Muscle layer of duodenum (tissue), 2 donors: ENCODE results near the gene TEP1.

Source experiments
- H3K27ac ChIP-seq: one replicate; pipeline ENCODE4 v1.7.0; 2013; ENCODE audit warnings: mild to moderate bottlenecking, low read length
- H3K27me3 ChIP-seq: one replicate; pipeline ENCODE4 v1.7.0; 2013; ENCODE audit warnings: low read depth, mild to moderate bottlenecking, control low read depth, low read length
- H3K36me3 ChIP-seq, 2 donors: one replicate each; pipeline ENCODE4 v1.7.0; 2013; ENCODE audit warnings: low read length in 2 of 2, control low read depth in 1 of 2, mild to moderate bottlenecking in 1 of 2; ENCODE audit not compliant: insufficient read depth in 2 of 2, control insufficient read depth in 1 of 2
- H3K4me1 ChIP-seq, 2 donors: one replicate each; pipeline ENCODE4 v1.7.0; 2013; ENCODE audit warnings: low read length in 2 of 2, mild to moderate bottlenecking in 2 of 2, control low read depth in 1 of 2, moderate library complexity in 1 of 2; ENCODE audit not compliant: insufficient read depth in 2 of 2, control insufficient read depth in 1 of 2
- H3K4me3 ChIP-seq, 2 donors: one replicate each; pipeline ENCODE4 v1.7.0; 2013; ENCODE audit warnings: low read length in 2 of 2, low read depth in 1 of 2, mild to moderate bottlenecking in 1 of 2
- H3K9me3 ChIP-seq, 2 donors: one replicate each; pipeline ENCODE4 v1.7.0; 2013; ENCODE audit warnings: low read length in 2 of 2, control low read depth in 1 of 2, mild to moderate bottlenecking in 1 of 2; ENCODE audit not compliant: control insufficient read depth in 1 of 2
- donor health status: healthy.

TEP1 gene

GRCh38 chr14:20412411-20412810, 890 bp downstream of the TEP1 start:
- Histone ChIP-seq H3K9me3 (no peaks in the 10 kb centered on the region), H3K4me1 (no peaks in the 10 kb centered on the region), H3K27me3 (no peaks in the 10 kb centered on the region), H3K27ac (peak overlapping the region; percentile 97), H3K36me3 (peaks cover 10% of the 10 kb centered on the region in 2 donors), H3K4me3 (peak overlapping the region; percentile 88 to 89)

GRCh38 chr14:20409226-20409625, 4.1 kb downstream of the TEP1 start:
- Histone ChIP-seq H3K4me1 (no peaks in the 10 kb centered on the region), H3K9me3 (no peaks in the 10 kb centered on the region), H3K27ac (no peak overlapping the region), H3K36me3 (peaks cover 38 to 42% of the 10 kb centered on the region in 2 donors), H3K4me3 (no peak overlapping the region), H3K27me3 (no peaks in the 10 kb centered on the region)

- no peak overlapping the region for H3K27ac ChIP-seq
- H3K27me3 ChIP-seq = no peaks in the 10 kb centered on the region
- H3K4me1 ChIP-seq = no peaks in the 10 kb centered on the region
- no peaks in the 10 kb centered on the region for H3K9me3 ChIP-seq
- peaks cover 71 to 85% of the 10 kb centered on the region in 2 donors for H3K36me3 ChIP-seq
- no peak overlapping the region for H3K4me3 ChIP-seq
These were observed 9.8 kb downstream of the TEP1 start for GRCh38 chr14:20403521-20403920.

DNA sequence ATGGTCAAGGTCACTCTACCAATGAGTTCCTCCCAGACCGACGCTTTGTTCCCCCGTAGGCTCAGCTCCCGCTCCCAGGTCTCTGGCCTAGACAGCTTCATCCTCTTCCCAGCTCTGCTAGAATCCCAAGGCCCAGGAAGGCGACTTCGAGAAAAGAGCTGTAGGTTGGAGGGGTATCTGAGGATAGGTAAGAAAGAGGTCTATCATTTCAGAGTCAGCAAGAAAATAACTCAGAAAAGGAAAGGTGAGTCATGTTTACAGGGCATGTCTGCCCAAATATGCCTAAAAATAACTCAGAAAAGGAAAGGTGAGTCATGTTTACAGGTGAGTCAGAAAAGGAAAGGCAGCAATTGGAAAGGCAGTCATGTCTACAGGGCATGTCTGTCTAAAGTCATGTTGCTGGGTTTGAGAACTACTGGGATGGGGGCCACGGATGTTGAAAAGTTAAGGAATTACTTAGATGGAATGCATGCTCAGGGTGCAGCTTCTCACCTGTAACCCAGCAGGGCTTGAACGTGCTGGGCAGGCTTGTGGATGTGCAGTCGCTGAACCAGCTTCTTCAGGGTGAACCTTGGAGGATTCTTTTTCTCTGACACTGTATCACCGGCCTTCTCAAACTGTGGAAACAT, 12.2 kb downstream of the TEP1 start:
- no peaks in the 10 kb centered on the region for H3K27me3 ChIP-seq
- no peak overlapping the region for H3K4me3 ChIP-seq
- H3K27ac ChIP-seq = no peak overlapping the region
- H3K36me3 ChIP-seq = peaks cover 58 to 76% of the 10 kb centered on the region in 2 donors
- H3K4me1 ChIP-seq = no peaks in the 10 kb centered on the region
- no peaks in the 10 kb centered on the region for H3K9me3 ChIP-seq

DNA sequence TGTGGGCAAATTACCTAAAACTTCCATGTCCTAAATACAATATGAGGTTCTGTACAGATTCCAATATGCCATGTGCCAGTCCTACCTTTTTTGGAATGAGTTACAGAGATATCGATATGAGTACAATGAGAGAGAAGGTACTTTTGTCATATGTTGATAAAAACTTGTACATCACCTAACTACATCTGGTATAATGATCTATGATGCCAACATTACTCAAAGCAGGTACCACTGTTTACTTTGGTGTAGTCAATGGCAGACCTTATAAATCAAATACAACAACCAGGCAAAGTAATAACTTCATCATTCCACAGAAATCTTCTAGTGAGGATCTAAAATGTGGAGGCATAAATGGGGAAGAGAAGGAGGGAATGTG, 12.7 kb downstream of the TEP1 start:
- no peaks in the 10 kb centered on the region for H3K27me3 ChIP-seq
- peaks cover 60 to 76% of the 10 kb centered on the region in 2 donors for H3K36me3 ChIP-seq
- no peaks in the 10 kb centered on the region for H3K4me1 ChIP-seq
- H3K4me3 ChIP-seq = no peak overlapping the region
- no peaks in the 10 kb centered on the region for H3K9me3 ChIP-seq
- H3K27ac ChIP-seq = no peak overlapping the region

DNA sequence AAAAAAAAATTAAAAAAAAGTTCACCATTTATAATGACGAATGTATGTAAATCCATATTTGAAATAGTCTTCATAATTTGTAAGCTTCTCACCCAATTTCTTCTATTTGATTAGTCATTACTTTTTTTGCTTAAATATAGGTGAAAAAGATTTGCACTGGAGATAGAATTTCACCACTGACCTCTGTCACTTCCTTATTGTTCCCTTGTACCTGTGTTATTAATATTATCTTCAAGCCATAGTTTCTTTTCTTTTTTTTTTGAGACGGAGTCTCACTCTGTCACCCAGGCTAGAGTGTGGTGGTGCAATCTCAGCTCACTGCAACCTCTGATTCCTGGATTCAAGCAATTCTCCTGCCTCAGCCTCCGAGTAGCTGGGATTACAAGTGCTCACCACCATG, 15.8 kb downstream of the TEP1 start:
- Histone ChIP-seq H3K4me3 (no peak overlapping the region), H3K4me1 (no peaks in the 10 kb centered on the region), H3K9me3 (no peaks in the 10 kb centered on the region), H3K27ac (no peak overlapping the region), H3K36me3 (peaks cover 45 to 69% of the 10 kb centered on the region in 2 donors), H3K27me3 (no peaks in the 10 kb centered on the region)

GRCh38 chr14:20391505-20391904, 21.8 kb downstream of the TEP1 start:
- Histone ChIP-seq H3K4me3 (no peak overlapping the region), H3K36me3 (peaks cover 68 to 87% of the 10 kb centered on the region in 2 donors), H3K4me1 (no peaks in the 10 kb centered on the region), H3K9me3 (no peaks in the 10 kb centered on the region), H3K27ac (no peak overlapping the region), H3K27me3 (no peaks in the 10 kb centered on the region)

DNA sequence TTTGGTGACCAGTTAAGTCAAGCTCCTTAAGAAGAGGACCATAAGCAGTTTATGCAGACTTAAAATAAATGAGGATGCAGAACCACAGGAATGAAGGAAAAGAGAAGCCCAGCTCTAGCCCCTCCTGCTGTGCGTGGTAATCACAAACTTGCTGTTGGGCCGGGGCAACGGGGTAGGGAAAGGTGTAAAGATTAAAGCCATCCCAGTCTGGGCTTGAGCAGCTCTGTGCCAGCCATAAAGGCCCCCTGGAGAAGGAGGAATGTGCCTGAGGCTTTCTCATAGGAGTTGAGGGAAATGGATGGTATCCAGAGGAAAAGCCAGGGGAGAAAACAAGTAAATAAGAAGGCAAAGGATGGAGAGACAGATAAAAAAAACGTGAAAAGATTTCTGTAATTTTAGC, 25.1 kb downstream of the TEP1 start:
- Histone ChIP-seq H3K27ac (no peak overlapping the region), H3K4me3 (no peak overlapping the region), H3K36me3 (peaks cover 76 to 87% of the 10 kb centered on the region in 2 donors), H3K9me3 (no peaks in the 10 kb centered on the region), H3K27me3 (no peaks in the 10 kb centered on the region), H3K4me1 (no peaks in the 10 kb centered on the region)

- no peaks in the 10 kb centered on the region for H3K27me3 ChIP-seq
- no peak overlapping the region for H3K27ac ChIP-seq
- no peaks in the 10 kb centered on the region for H3K9me3 ChIP-seq
- H3K4me1 ChIP-seq = no peaks in the 10 kb centered on the region
- H3K36me3 ChIP-seq = peaks cover 80 to 92% of the 10 kb centered on the region in 2 donors
- no peak overlapping the region for H3K4me3 ChIP-seq
These were observed 25.7 kb downstream of the TEP1 start for GRCh38 chr14:20387576-20387975.

- Histone ChIP-seq H3K9me3 (no peaks in the 10 kb centered on the region), H3K36me3 (peaks cover 80 to 92% of the 10 kb centered on the region in 2 donors), H3K4me1 (no peaks in the 10 kb centered on the region)
These were observed 26.9 kb downstream of the TEP1 start for GRCh38 chr14:20386276-20386855.

DNA sequence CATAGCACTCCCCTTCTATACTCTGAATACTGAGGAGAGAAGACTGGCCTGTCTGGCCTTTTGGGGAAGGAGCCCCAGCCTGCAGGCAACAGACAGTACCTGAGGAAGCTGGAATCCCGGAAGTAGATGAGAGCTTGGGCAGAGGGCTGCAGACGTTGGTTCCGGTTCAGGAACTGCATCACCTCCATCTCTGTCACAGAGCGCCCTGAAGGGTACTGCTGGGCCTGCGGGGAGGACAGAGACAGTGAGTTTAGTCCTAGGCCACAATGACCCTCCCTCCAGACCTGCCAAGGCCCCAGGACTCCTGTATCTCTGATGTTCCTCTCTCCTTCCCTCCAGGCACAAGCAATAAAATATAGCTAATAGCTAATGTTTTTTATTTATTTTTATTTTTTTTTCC, 28.4 kb downstream of the TEP1 start:
- H3K27me3 ChIP-seq = no peaks in the 10 kb centered on the region
- H3K4me3 ChIP-seq = no peak overlapping the region
- H3K36me3 ChIP-seq = peaks cover 77 to 93% of the 10 kb centered on the region in 2 donors
- no peaks in the 10 kb centered on the region for H3K9me3 ChIP-seq
- H3K4me1 ChIP-seq = no peaks in the 10 kb centered on the region
- no peak overlapping the region for H3K27ac ChIP-seq

More at GRCh38 chr14:20386276-20386855, 26.9 kb downstream of the TEP1 start:
- Histone ChIP-seq H3K4me3 (no peak overlapping the region), H3K27me3 (no peaks in the 10 kb centered on the region), H3K27ac (no peak overlapping the region)

- H3K27ac ChIP-seq = no peak overlapping the region
- no peaks in the 10 kb centered on the region for H3K27me3 ChIP-seq
- H3K9me3 ChIP-seq = no peaks in the 10 kb centered on the region
- no peak overlapping the region for H3K4me3 ChIP-seq
- no peaks in the 10 kb centered on the region for H3K4me1 ChIP-seq
- peaks cover 78 to 94% of the 10 kb centered on the region in 2 donors for H3K36me3 ChIP-seq
These were observed 29.0 kb downstream of the TEP1 start for GRCh38 chr14:20384321-20384720.
